BLaER1 treated with 17β-estradiol and CSF1 and Interleukin-3, amounts not matched to agents 10 nM and 100 nM (cell line): ENCODE data around the gene KIF3A.

Source experiments
- H3K27ac ChIP-seq, 11 experiments: shearing (Covaris generic); formaldehyde crosslinking; 2 replicates each; pipeline ENCODE4 v1.8.1; 2022
- H3K27me3 ChIP-seq, 11 experiments: shearing (Covaris generic); formaldehyde crosslinking; 2 replicates each; pipeline ENCODE4 v1.8.1; 2022
- H3K36me3 ChIP-seq, 11 experiments: shearing (Covaris generic); formaldehyde crosslinking; 2 replicates each; pipeline ENCODE4 v1.8.1; 2022
- H3K4me1 ChIP-seq, 10 experiments: shearing (Covaris generic); formaldehyde crosslinking; 2 replicates each; pipeline ENCODE4 v1.8.1; 2022
- H3K4me2 ChIP-seq, 11 experiments: shearing (Covaris generic); formaldehyde crosslinking; 2 replicates each; pipeline ENCODE4 v1.8.1; 2022
- H3K4me3 ChIP-seq, 10 experiments: shearing (Covaris generic); formaldehyde crosslinking; 2 replicates each; pipeline ENCODE4 v1.8.1; 2022
- H3K9ac ChIP-seq, 11 experiments: shearing (Covaris generic); formaldehyde crosslinking; 2 replicates each; pipeline ENCODE4 v1.8.1; 2022
- H3K9me3 ChIP-seq, 11 experiments: shearing (Covaris generic); formaldehyde crosslinking; replicated peaks in 1 of 11; 2 replicates each; pipeline ENCODE4 v1.8.1; 2022
- H4K20me1 ChIP-seq, 11 experiments: shearing (Covaris generic); formaldehyde crosslinking; 2 replicates each; pipeline ENCODE4 v1.8.1; 2022
- Cebpa-rat ChIP-seq, 11 experiments: shearing (Covaris generic); IDR thresholded peaks; 2 replicates each; pipeline ENCODE4 v1.8.1; 2022

KIF3A gene

DNA sequence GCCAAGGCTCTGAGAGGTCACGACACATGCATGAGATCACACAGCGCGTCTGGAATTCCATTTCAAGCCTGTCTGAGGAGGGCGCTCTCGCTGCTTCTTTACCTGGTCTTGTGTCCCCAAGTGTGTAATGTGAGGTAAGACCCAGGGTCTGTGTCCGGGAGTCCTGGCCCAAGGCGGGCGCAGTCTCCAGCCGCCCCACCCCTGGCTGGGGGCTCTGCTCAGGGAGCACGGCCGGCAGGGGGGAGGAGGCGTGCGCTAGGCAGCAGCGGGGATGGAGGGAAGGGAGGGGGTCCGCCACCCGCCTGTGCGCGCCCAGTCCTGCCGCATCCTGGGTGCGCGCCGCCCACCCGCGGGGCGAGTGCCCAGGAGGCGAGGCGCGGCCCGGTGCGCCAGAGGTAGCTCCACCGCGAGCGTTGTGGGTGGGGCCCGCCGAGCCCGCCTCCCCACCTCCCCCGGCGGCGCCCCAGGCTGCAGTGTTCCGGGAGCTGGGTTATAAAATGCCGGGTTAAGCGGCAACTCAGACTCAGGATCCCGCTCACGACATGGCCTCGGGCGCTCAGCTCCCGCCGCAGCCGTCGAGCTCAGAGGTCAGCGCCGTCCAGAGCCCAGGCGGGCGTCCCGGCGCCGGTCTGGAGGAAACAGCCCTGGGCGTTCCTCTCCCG lies 9.7 kb upstream of the KIF3A start, which contains the start of gene CCNI2:
Gene CCNI2 (plus strand): TSS at position 473 of the 662 bp plus-strand sequence. CDS start 70 bp downstream, at position 543.
- Histone ChIP-seq H3K4me3 (peak within 1 kb of the TSS; percentile 12 to 59 (median 37); a peak in 13 of 20 replicates), H3K9me3 (peaks cover 14 to 26% (median 19%) of the 10 kb centered on the region in 11 experiments), H3K4me1 (peaks cover 0 to 3% (median 0%) of the 10 kb centered on the region in 10 experiments; a peak in 4 of 20 replicates), H3K27me3 (peaks cover 25 to 41% (median 33%) of the 10 kb centered on the region in 11 experiments), H4K20me1 (no peaks in the 10 kb centered on the region), H3K36me3 (peaks cover 0 to 5% (median 0%) of the 10 kb centered on the region in 11 experiments; a peak in 1 of 22 replicates), H3K4me2 (peak within 1 kb of the TSS; percentile 6 to 67 (median 52); a peak in 18 of 22 replicates), H3K27ac (no peak within 1 kb of the TSS), H3K9ac (no peak within 1 kb of the TSS)
- no peak for TF ChIP-seq Cebpa-rat (IDR thresholded peaks at IDR 0.05)

DNA sequence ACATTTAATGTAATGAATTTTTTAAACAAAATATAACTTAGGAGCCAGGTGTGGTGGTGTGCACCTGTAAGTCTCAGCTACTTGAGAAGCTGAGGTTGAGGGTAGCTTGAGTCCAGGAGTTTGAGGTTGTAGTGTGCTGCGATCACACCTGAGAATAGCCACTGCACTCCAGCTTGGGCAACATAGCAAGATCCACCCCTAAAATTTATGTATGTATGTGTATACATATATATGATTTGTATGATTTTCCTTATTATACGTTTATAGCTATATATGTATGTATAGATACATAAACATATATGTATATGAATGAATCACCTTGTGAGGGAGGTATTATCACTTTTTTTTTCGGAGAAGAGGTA lies 9.2 kb upstream of the KIF3A start:
- no peak overlapping the region for H3K9ac ChIP-seq
- peaks cover 25 to 41% (median 33%) of the 10 kb centered on the region in 11 experiments for H3K27me3 ChIP-seq
- no peaks in the 10 kb centered on the region for H3K36me3 ChIP-seq
- peak overlapping the region in 5 of 10 experiments; percentile 12 to 53 (median 40); a peak in 7 of 20 replicates for H3K4me3 ChIP-seq
- no peak overlapping the region for H3K27ac ChIP-seq
- no peaks in the 10 kb centered on the region for H4K20me1 ChIP-seq
- H3K9me3 ChIP-seq = peaks cover 16 to 27% (median 20%) of the 10 kb centered on the region in 11 experiments
- H3K4me2 ChIP-seq = peak overlapping the region in 10 of 11 experiments; percentile 6 to 67 (median 54); a peak in 11 of 22 replicates
- TF ChIP-seq Cebpa-rat (IDR thresholded peaks at IDR 0.05) = no peak
- peaks cover 0 to 3% (median 0%) of the 10 kb centered on the region in 10 experiments; a peak in 4 of 20 replicates for H3K4me1 ChIP-seq

DNA sequence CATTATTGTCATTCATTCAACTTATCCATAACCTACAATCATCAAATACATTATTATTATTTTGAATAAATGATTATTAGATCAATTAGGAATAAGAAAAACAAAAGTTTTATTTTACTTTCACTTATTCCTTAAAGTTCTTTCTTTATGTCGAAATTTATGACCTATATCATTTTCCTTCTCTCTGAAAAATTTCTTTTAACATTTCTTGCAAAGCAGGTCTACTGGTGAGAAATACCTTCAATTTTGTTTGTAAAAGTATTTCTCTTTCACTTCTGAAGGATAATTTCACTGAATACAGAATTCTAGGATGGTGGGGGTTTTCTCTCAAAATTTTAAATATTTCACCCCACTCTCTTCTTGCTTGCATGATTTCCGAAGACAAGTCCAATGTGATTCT lies 7.3 kb upstream of the KIF3A start:
- H3K4me2 ChIP-seq = no peak overlapping the region

DNA sequence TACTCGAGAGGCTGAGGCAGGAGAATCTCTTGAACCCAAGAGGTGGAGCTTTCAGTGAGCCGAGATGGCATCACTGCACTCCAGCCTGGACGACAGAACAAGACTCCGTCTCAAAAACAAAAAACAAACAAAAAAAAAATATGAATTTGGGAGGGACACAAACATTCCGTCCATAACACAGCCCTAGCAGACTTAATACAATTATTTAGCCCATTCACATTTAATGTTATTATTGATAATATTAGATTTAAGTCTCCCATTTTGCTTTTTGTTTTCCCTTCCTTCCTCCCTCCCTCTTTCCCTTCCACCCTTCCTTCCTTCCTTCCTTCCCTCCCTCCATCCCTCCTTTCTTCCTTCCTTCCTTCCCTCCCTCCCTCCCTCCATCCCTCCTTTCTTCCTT lies 5.3 kb upstream of the KIF3A start:
- no peak for TF ChIP-seq Cebpa-rat (IDR thresholded peaks at IDR 0.05)
- H4K20me1 ChIP-seq = no peaks in the 10 kb centered on the region
- H3K27ac ChIP-seq = no peak overlapping the region

More for the DNA sequence above, 7.3 kb upstream of the KIF3A start:
- Histone ChIP-seq H3K4me1 (peaks cover 0 to 3% (median 0%) of the 10 kb centered on the region in 10 experiments; a peak in 4 of 20 replicates), H3K27ac (no peak overlapping the region), H3K27me3 (peaks cover 25 to 41% (median 33%) of the 10 kb centered on the region in 11 experiments), H3K9me3 (peaks cover 16 to 27% (median 20%) of the 10 kb centered on the region in 11 experiments), H3K9ac (no peak overlapping the region), H3K4me3 (no peak overlapping the region), H4K20me1 (no peaks in the 10 kb centered on the region), H3K36me3 (no peaks in the 10 kb centered on the region)
- TF ChIP-seq Cebpa-rat (IDR thresholded peaks at IDR 0.05) = no peak

DNA sequence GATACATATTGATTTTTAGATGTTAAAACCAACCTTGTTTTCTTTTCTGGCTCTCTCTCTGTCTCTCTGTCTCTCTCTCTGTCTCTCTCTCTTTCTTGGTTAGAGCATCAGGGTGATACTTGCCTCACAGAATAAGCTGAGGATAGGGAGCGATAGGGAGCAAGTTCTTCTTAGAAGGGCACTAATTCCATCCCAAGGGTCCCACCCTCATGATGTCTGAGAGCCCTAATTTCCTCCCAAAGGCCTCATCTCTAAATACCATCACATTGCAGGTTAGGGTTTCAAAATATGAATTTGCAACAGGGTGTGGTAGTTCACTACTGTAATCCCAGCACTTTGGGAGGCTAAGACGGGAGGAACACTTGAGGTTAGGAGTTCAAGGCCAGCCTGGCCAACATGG lies 4.8 kb upstream of the KIF3A start:
- H4K20me1 ChIP-seq = no peaks in the 10 kb centered on the region
- H3K9me3 ChIP-seq = peaks cover 7 to 16% (median 10%) of the 10 kb centered on the region in 11 experiments; a peak in 19 of 22 replicates
- H3K9ac ChIP-seq = no peak overlapping the region
- H3K27me3 ChIP-seq = peaks cover 12 to 23% (median 21%) of the 10 kb centered on the region in 11 experiments
- no peak for TF ChIP-seq Cebpa-rat (IDR thresholded peaks at IDR 0.05)
- H3K27ac ChIP-seq = no peak overlapping the region
- H3K36me3 ChIP-seq = no peaks in the 10 kb centered on the region
- H3K4me3 ChIP-seq = no peak overlapping the region
- H3K4me1 ChIP-seq = peaks cover 0 to 8% (median 5%) of the 10 kb centered on the region in 10 experiments; a peak in 9 of 20 replicates
- H3K4me2 ChIP-seq = no peak overlapping the region

More for the DNA sequence above, 5.3 kb upstream of the KIF3A start:
- peaks cover 0 to 7% (median 4%) of the 10 kb centered on the region in 10 experiments; a peak in 9 of 20 replicates for H3K4me1 ChIP-seq
- H3K36me3 ChIP-seq = no peaks in the 10 kb centered on the region
- peaks cover 17 to 28% (median 25%) of the 10 kb centered on the region in 11 experiments for H3K27me3 ChIP-seq
- no peak overlapping the region for H3K4me2 ChIP-seq
- peaks cover 11 to 21% (median 15%) of the 10 kb centered on the region in 11 experiments for H3K9me3 ChIP-seq
- no peak overlapping the region for H3K4me3 ChIP-seq
- H3K9ac ChIP-seq = no peak overlapping the region

DNA sequence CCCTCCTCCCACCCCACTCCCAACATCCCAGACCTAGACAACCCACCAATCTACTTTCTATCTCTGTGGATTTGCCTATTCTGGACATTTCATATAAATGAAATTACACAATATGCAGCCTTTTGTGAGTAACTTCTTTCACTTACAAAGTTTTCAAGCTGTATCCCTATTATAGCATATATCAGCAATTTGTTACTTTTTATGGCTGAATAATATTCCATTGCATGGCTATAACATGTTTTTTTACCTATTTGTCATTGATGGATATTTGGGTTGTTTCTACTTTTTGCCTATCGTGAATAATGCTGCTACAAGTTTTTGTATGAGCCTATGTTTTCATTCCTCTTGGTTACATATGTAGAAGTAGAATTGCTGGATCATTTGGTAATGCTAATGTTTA lies 1.9 kb upstream of the KIF3A start:
- Histone ChIP-seq H3K4me1 (peaks cover 6 to 21% (median 15%) of the 10 kb centered on the region in 10 experiments), H3K36me3 (no peaks in the 10 kb centered on the region), H3K27me3 (no peaks in the 10 kb centered on the region), H3K9ac (no peak overlapping the region), H3K4me2 (no peak overlapping the region), H3K9me3 (peaks cover 6 to 13% (median 7%) of the 10 kb centered on the region in 11 experiments; a peak in 18 of 22 replicates), H3K4me3 (no peak overlapping the region), H4K20me1 (peaks cover 0 to 22% (median 0%) of the 10 kb centered on the region in 11 experiments; a peak in 4 of 22 replicates), H3K27ac (no peak overlapping the region)
- TF ChIP-seq Cebpa-rat (IDR thresholded peaks at IDR 0.05) = no peak

DNA sequence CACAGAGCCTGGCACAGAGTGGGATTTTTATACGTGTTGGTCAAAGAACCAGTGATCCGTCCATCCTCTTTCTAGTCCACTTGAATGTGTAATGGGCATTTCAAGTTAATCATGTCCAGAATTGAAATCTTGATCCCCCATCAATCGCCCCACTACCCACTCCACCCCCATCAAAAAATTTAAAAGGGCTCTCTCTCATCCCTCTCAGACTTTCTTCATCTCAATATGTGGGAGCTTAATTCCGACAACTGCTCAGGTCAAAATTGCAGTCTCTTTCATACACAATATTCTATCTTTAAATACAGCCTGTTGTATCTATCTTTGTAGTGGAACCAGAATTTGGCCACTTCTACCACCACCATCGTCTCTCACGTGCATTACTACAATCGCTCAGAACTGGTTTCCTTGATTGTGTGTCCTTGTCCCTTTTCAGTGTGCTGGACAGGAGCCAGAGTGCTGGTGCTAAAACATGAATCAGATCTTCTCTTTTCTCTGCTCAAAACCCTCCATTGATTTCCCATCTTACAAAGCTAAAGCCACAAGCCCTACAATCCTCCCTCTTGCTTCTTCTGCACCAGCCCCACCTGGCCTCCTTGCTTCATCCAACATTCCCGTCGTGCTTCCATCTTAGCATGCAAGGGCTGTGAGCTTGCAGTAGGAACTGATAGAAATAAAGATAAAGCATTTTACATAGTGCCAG lies 786 bp upstream of the KIF3A start:
- peaks cover 0 to 22% (median 0%) of the 10 kb centered on the region in 11 experiments; a peak in 5 of 22 replicates for H4K20me1 ChIP-seq
- no peak overlapping the region for H3K27ac ChIP-seq
- H3K4me1 ChIP-seq = peaks cover 6 to 21% (median 15%) of the 10 kb centered on the region in 10 experiments
- peak overlapping the region; percentile 79 to 98 (median 91) for H3K4me2 ChIP-seq
- peak overlapping the region; percentile 70 to 89 (median 77); a peak in 18 of 20 replicates for H3K4me3 ChIP-seq
- peaks cover 6 to 11% (median 7%) of the 10 kb centered on the region in 11 experiments; a peak in 18 of 22 replicates for H3K9me3 ChIP-seq
- no peaks in the 10 kb centered on the region for H3K27me3 ChIP-seq
- 0 out of 22 replicates have a peak overlapping the region, but pooled peaks of 1 of the 11 experiments have one; percentile 80 for H3K9ac ChIP-seq
- no peak for TF ChIP-seq Cebpa-rat (IDR thresholded peaks at IDR 0.05)
- peaks cover 0 to 6% (median 0%) of the 10 kb centered on the region in 11 experiments; a peak in 5 of 22 replicates for H3K36me3 ChIP-seq

DNA sequence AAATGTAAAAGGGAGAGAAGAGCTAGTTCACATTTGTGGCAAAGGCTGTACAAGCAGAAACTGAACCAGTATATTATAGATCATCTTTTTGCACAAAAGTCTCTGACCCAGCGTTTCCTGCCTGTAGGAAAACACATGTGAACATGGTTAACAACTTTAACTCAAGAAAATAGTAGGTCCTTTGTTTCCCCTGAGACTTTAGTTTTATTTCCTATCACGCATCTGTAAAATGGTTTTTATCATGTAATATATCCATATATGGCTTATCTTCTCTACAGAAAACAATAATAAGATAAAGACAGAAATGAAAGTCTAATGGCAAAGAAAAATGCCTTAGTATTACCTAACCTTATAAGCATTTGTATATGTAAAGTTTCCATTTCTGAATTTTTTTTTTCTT lies 2.7 kb downstream of the KIF3A start:
- Histone ChIP-seq H3K9ac (no peak overlapping the region), H4K20me1 (peaks cover 0 to 22% (median 0%) of the 10 kb centered on the region in 11 experiments; a peak in 5 of 22 replicates), H3K4me1 (peaks cover 7 to 21% (median 15%) of the 10 kb centered on the region in 10 experiments), H3K36me3 (peaks cover 0 to 21% (median 9%) of the 10 kb centered on the region in 11 experiments; a peak in 13 of 22 replicates), H3K4me3 (no peak overlapping the region), H3K9me3 (no peaks in the 10 kb centered on the region), H3K27me3 (no peaks in the 10 kb centered on the region), H3K27ac (no peak overlapping the region), H3K4me2 (no peak overlapping the region)
- no peak for TF ChIP-seq Cebpa-rat (IDR thresholded peaks at IDR 0.05)
